GM13977 (cell line): Measurements from ENCODE around the gene PDE1C.
A peak's percentile ranks its signal among the peaks of the same experiment; 100 is the strongest.

Experiments
- DNase-seq: peaks from one replicate; pipeline ENCODE4 v3.0.0; 2012; ENCODE audit warnings: low spot score
- CTCF ChIP-seq: IDR thresholded peaks from 2 replicates; pipeline ENCODE4 v1.5.1; 2012; ENCODE audit warnings: mild to moderate bottlenecking, control low read depth; ENCODE audit not compliant: insufficient read depth; ENCODE audit errors: extremely low read depth, missing control alignments
- in situ Hi-C: fragments of 300-500 bp; cut with MboI; formaldehyde crosslinking; loops from one replicate; pipeline ENCODE4 v1.12.0; 2022; ENCODE audit warnings: low sequenced_read_pairs, low pct_unique_long_range_greater_than_20kb, mixed read lengths, inconsistent platforms; ENCODE audit not compliant: unreplicated experiment

The PDE1C gene

GRCh38 chr7:32043688-32044087 lies 26.5 kb downstream of the PDE1C start:
- DNase-seq = no peak
- TF ChIP-seq CTCF = no peak
- in situ Hi-C loops = no loop called here

- in situ Hi-C loops = no loop called here
- no peak for DNase-seq
These were observed 27.3 kb downstream of the PDE1C start for GRCh38 chr7:32042900-32043299.

GRCh38 chr7:32039000-32039756 lies 31.0 kb downstream of the PDE1C start:
- in situ Hi-C loops = no loop called here
- TF ChIP-seq CTCF = no peak
- DNase-seq = no peak

More at GRCh38 chr7:32042900-32043299, 27.3 kb downstream of the PDE1C start:
- TF ChIP-seq CTCF = no peak

DNA sequence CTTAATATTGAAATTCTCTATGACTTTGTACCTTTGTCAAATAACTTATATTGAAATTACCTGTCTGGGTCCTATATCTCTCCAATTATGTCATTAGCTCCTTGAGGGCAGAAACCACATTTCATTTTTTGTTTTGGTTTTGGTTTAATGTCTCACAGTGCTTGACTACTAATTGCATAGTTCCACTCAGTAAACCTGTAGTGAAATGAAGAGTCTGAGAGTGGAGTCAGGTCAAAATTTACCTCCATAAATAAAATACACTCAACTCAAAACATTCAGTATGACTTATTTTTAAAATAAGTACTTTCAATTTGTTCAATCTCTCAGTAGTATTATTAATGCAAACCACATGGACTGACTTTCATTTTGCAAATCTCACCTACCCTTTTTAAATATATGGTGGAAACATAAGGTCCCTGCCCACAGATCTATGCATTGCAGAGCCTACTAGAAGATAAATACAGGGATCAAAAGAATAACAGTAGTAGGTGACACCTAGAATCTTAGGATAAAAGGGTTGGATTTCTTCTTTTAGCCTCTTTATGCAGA lies 32.5 kb downstream of the PDE1C start:
- peak; percentile 23 for DNase-seq
- TF ChIP-seq CTCF = no peak
- in situ Hi-C loops = no loop called here

- in situ Hi-C loops = no loop called here
- DNase-seq = no peak
- TF ChIP-seq CTCF = no peak
These were observed 33.6 kb downstream of the PDE1C start for GRCh38 chr7:32036557-32036956.

DNA sequence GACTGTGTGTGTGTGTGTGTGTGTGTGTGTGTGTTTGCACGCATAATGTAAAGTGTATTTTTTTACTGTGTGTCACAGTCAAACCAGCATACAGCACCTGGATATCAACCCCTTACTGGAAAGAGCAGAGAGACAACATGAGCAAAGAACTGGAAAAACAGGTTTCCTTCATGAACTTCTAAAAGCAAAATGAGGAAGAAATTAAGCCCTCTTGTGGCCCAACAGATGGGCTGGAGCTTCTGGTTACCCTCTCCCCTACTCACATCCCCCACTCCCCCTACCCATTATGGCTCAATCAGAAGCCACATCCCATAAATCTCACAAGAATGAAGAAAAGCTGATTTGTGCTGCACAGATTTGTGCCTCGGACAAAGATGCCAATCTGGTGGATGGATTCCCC lies 36.2 kb downstream of the PDE1C start:
- in situ Hi-C loops = no loop called here
- TF ChIP-seq CTCF = no peak
- DNase-seq = no peak
